ENCODE measurements around the gene C3orf18. TPM values are rescaled to one million over a fixed set of nuclear protein-coding genes. Genes with fewer than 3 reads are reported as not detected.

The C3orf18 gene
- total and polyA plus RNA-seq, 9 of the 15 experiments (the other 6 are each of a cell fraction or from before 2014, with no cell fraction given), result 0.01 to 2.3 (median 0.94) TPM

DNA sequence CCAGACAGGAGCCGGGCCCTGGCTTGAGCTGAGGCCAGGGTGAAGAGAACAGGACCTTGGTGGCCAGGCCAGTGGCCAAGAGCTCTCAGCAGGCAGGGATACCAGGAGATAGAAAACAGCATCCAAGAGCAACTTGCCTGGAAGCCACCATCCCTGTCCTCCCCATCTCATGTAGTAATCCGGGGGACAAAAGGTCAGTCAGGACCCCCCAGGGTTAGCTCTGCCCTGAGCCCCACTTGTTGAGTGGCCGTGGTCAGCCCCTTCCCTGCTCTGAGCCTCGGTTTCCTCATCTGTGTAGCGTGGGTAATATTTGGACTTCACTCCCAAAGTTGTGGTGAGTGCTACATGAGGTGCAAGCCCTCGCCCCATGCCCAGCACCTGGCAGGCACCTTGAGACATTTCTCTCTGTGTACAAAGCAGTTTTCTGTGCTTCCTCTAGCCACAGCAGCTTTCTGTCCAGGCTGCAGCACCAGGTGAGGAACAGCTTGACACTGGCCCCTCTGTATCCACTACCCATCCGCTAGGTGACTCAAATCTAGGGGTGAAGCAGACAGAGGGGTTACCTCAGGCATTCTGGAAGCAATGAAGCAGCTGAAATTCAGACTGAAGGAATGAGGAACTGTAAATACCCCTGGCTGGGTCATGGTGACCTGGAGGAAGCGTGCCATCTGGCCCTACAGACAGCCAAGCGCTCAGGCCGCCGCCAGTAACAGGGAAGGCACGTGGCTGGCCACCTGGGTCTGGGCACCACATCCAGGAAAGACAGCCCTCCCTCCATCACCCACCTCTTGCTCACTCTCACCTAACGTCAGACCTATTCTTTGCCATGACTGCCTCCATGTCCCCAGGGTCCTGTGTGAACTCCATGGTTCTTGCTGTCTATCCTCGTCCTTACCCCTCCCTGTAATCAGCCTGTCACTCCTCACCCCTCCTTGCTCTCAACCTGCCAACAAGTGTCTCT, 37.4 kb upstream of the C3orf18 start (continued):
- TF ChIP-seq, protein P1, sequence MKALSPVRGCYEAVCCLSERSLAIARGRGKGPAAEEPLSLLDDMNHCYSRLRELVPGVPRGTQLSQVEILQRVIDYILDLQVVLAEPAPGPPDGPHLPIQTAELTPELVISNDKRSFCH (CRISPR knock-in tag; IDR thresholded peaks at IDR 0.05), result no peak
- TF ChIP-seq, protein P1 (tag; IDR thresholded peaks at IDR 0.05), result peak; percentile 75
- TF ChIP-seq PHF8 (IDR thresholded peaks at IDR 0.05; ENCODE audit: borderline replicate concordance, low read length) (no peak), FOXM1 (IDR thresholded peaks at IDR 0.05; ENCODE audit: low read depth) (no peak), FOXM1 (CRISPR knock-in tag; IDR thresholded peaks at IDR 0.05; ENCODE audit: low read depth) (no peak), BACH1 (tag; IDR thresholded peaks at IDR 0.05) (0 out of 2 replicates have a peak, but pooled peaks have one; percentile 51), MIER1 (IDR thresholded peaks at IDR 0.05; ENCODE audit: low read depth) (no peak), ZZZ3 (IDR thresholded peaks at IDR 0.05) (no peak), RBFOX2 (IDR thresholded peaks at IDR 0.05; ENCODE audit: low read depth, low read length) (peak; percentile 62), PTTG1 (tag; IDR thresholded peaks at IDR 0.05; ENCODE audit: low read depth) (0 out of 2 replicates have a peak, but pooled peaks have one; percentile 13), MAZ (CRISPR knock-in tag; conservative IDR thresholded peaks at IDR 0.05 in 1 of 2, IDR thresholded peaks at IDR 0.05 in 1 of 2) (peak in 1 of 2 experiments; percentile 48; a peak in 2 of 4 replicates), ZNF57 (CRISPR knock-in tag; IDR thresholded peaks at IDR 0.05) (no peak), ZNF764 (CRISPR knock-in tag; IDR thresholded peaks at IDR 0.05; ENCODE audit: low read depth) (no peak), SMAD4 (CRISPR knock-in tag; conservative IDR thresholded peaks at IDR 0.05) (0 out of 2 replicates have a peak, but pooled peaks have one; percentile 46), ZSCAN32 (CRISPR knock-in tag; IDR thresholded peaks at IDR 0.05) (peak; percentile 2; the same call in 1 of the 2 replicates), POLR2A (conservative IDR thresholded peaks at IDR 0.05) (peak; percentile 69), ELF4 (CRISPR knock-in tag; IDR thresholded peaks at IDR 0.05) (peak; percentile 77; the same call in 1 of the 2 replicates), SP1 (CRISPR knock-in tag; IDR thresholded peaks at IDR 0.05) (no peak), ERF (CRISPR knock-in tag; IDR thresholded peaks at IDR 0.05) (peak; percentile 69; the same call in 1 of the 2 replicates), ZBTB7A (IDR thresholded peaks at IDR 0.05; ENCODE audit: borderline replicate concordance, control insufficient read depth, low read depth, low read length) (no peak), SAP30 (IDR thresholded peaks at IDR 0.05; ENCODE audit: borderline replicate concordance, insufficient read depth, low read depth, low read length, poor library complexity, severe bottlenecking) (no peak)
- TF ChIP-seq, protein P2, sequence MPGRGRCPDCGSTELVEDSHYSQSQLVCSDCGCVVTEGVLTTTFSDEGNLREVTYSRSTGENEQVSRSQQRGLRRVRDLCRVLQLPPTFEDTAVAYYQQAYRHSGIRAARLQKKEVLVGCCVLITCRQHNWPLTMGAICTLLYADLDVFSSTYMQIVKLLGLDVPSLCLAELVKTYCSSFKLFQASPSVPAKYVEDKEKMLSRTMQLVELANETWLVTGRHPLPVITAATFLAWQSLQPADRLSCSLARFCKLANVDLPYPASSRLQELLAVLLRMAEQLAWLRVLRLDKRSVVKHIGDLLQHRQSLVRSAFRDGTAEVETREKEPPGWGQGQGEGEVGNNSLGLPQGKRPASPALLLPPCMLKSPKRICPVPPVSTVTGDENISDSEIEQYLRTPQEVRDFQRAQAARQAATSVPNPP (IDR thresholded peaks at IDR 0.05; ENCODE audit: borderline replicate concordance, insufficient read depth, insufficient read length), result no peak
- TF ChIP-seq, protein P3, sequence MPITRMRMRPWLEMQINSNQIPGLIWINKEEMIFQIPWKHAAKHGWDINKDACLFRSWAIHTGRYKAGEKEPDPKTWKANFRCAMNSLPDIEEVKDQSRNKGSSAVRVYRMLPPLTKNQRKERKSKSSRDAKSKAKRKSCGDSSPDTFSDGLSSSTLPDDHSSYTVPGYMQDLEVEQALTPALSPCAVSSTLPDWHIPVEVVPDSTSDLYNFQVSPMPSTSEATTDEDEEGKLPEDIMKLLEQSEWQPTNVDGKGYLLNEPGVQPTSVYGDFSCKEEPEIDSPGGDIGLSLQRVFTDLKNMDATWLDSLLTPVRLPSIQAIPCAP (CRISPR knock-in tag; IDR thresholded peaks at IDR 0.05; ENCODE audit: borderline replicate concordance), result no peak
- TF ChIP-seq, protein P4, sequence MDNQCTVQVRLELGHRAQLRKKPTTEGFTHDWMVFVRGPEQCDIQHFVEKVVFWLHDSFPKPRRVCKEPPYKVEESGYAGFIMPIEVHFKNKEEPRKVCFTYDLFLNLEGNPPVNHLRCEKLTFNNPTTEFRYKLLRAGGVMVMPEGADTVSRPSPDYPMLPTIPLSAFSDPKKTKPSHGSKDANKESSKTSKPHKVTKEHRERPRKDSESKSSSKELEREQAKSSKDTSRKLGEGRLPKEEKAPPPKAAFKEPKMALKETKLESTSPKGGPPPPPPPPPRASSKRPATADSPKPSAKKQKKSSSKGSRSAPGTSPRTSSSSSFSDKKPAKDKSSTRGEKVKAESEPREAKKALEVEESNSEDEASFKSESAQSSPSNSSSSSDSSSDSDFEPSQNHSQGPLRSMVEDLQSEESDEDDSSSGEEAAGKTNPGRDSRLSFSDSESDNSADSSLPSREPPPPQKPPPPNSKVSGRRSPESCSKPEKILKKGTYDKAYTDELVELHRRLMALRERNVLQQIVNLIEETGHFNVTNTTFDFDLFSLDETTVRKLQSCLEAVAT (IDR thresholded peaks at IDR 0.05), result peak in 1 of 2 experiments; percentile 78; a peak in 1 of 4 replicates
